SK-N-SH (cell line): ENCODE data around the gene HIGD1B. TPM values are rescaled to one million over a fixed set of nuclear protein-coding genes. Genes with fewer than 3 reads are reported as not detected.

ENCODE experiments used
- CTCF ChIA-PET: fragments of 300-600, 350-600 bp; formaldehyde crosslinking; extraction: SDS; loops from one replicate; lab custom pipeline; 2021; lab: Yijun Ruan, JAX
- POLR2A ChIA-PET: fragments of 350-600 bp; sonication (Branson Sonifier 250); formaldehyde crosslinking; extraction: SDS; loops from one replicate; lab custom pipeline; 2020; ENCODE audit warnings: antibody characterized with exemption, inconsistent platforms; lab: Yijun Ruan, JAX
- DNase-seq: peaks from one replicate; pipeline ENCODE4 v3.0.0; 2012
- H2AFZ ChIP-seq: fragments of 200-600 bp; sonication (generic); 2 replicates; pipeline ENCODE4 v1.8.1; 2016; ENCODE audit warnings: antibody characterized with exemption, mild to moderate bottlenecking, low read depth
- H3F3A ChIP-seq: fragments of 200-600 bp; sonication (generic); replicated peaks from 2 replicates; pipeline ENCODE3; 2016; ENCODE audit warnings: antibody characterized with exemption, mild to moderate bottlenecking; ENCODE audit not compliant: insufficient read depth
- H3K27ac ChIP-seq, 2 experiments: fragments of 200-500 bp in 1 of 2; fragments of 200-600 bp in 1 of 2; sonication (Bioruptor generic) in 1 of 2; sonication (generic), shearing (Covaris generic) in 1 of 2; 2 replicates each; pipeline versions ENCODE4 v1.5.1 to v1.6.1; 2014 to 2016; ENCODE audit warnings: low read depth in 2 of 2, inconsistent platforms in 1 of 2, low read length in 1 of 2, mild to moderate bottlenecking in 1 of 2, mixed read lengths in 1 of 2
- H3K27me3 ChIP-seq: fragments of 200-600 bp; sonication (generic), shearing (Covaris generic); 2 replicates; pipeline ENCODE4 v1.6.1; 2016; ENCODE audit warnings: mixed run types; ENCODE audit not compliant: insufficient read depth
- H3K36me3 ChIP-seq, 2 experiments: fragments of 200-500 bp in 1 of 2; fragments of 200-600 bp in 1 of 2; sonication (Bioruptor generic) in 1 of 2; sonication (generic) in 1 of 2; replicated peaks in 1 of 2; 2 replicates each; pipeline versions ENCODE3 to v1.5.1; 2014 to 2016; ENCODE audit warnings: low read length in 1 of 2, mild to moderate bottlenecking in 1 of 2; ENCODE audit not compliant: insufficient read depth in 2 of 2, control insufficient read depth in 1 of 2
- H3K4me1 ChIP-seq, 2 experiments: fragments of 200-500 bp in 1 of 2; fragments of 200-600 bp in 1 of 2; sonication (Bioruptor generic) in 1 of 2; sonication (generic), shearing (Covaris generic) in 1 of 2; 2 replicates each; pipeline versions ENCODE4 v1.5.1 to v1.6.1; 2014 to 2016; ENCODE audit warnings: low read depth in 1 of 2, low read length in 1 of 2, mixed run types in 1 of 2; ENCODE audit not compliant: insufficient read depth in 2 of 2, control insufficient read depth in 1 of 2
- H3K4me2 ChIP-seq: fragments of 200-600 bp; sonication (generic), shearing (Covaris generic); 2 replicates; pipeline ENCODE4 v1.6.1; 2017; ENCODE audit warnings: mixed run types
- H3K4me3 ChIP-seq, 2 experiments: fragments of 200-500 bp in 1 of 2; fragments of 200-600 bp in 1 of 2; sonication (Bioruptor generic) in 1 of 2; sonication (generic), shearing (Covaris generic) in 1 of 2; 2 replicates each; pipeline versions ENCODE4 v1.5.1 to v1.8.1; 2014 to 2016; ENCODE audit warnings: low read depth in 2 of 2, inconsistent platforms in 1 of 2, low read length in 1 of 2, mild to moderate bottlenecking in 1 of 2, mixed read lengths in 1 of 2, moderate library complexity in 1 of 2
- H3K79me2 ChIP-seq: fragments of 200-600 bp; sonication (generic); 2 replicates; pipeline ENCODE4 v1.8.1; 2017; ENCODE audit warnings: mild to moderate bottlenecking; ENCODE audit not compliant: insufficient read depth
- H3K9ac ChIP-seq: fragments of 200-600 bp; sonication (generic); 2 replicates; pipeline ENCODE4 v1.6.1; 2017; ENCODE audit warnings: mixed run types
- H3K9me2 ChIP-seq: fragments of 200-600 bp; sonication (generic); 2 replicates; pipeline ENCODE4 v1.6.1; 2017; ENCODE audit warnings: mixed run types
- H3K9me3 ChIP-seq: fragments of 200-600 bp; sonication (generic); 2 replicates; pipeline ENCODE4 v1.6.1; 2017; ENCODE audit warnings: mixed run types, mild to moderate bottlenecking, moderate library complexity
- H4K20me1 ChIP-seq: fragments of 200-600 bp; sonication (generic); 2 replicates; pipeline ENCODE4 v1.6.1; 2017; ENCODE audit warnings: mild to moderate bottlenecking, mixed run types; ENCODE audit not compliant: insufficient read depth
- ELF1 ChIP-seq: IDR thresholded peaks from 2 replicates; pipeline ENCODE4 v1.4.0; 2012
- FOSL2 ChIP-seq: IDR thresholded peaks from 2 replicates; pipeline ENCODE4 v1.4.0; 2012; ENCODE audit warnings: low read depth, mild to moderate bottlenecking, moderate library complexity, borderline replicate concordance
- FOXM1 ChIP-seq: IDR thresholded peaks from 2 replicates; pipeline ENCODE4 v1.4.0; 2012; ENCODE audit warnings: low read depth, mild to moderate bottlenecking
- MEF2A ChIP-seq: IDR thresholded peaks from 2 replicates; pipeline ENCODE4 v1.4.0; 2012; ENCODE audit warnings: low read depth, borderline replicate concordance
- RAD21 ChIP-seq: IDR thresholded peaks from 2 replicates; pipeline ENCODE4 v1.6.1; 2012; ENCODE audit warnings: mild to moderate bottlenecking, low read length
- RCOR1 ChIP-seq: fragments of 150-350 bp; IDR thresholded peaks from 2 replicates; pipeline ENCODE4 v1.6.1; 2017; ENCODE audit warnings: antibody characterized with exemption, low read length
- RXRA ChIP-seq: IDR thresholded peaks from 2 replicates; pipeline ENCODE4 v1.4.0; 2012; ENCODE audit warnings: low read depth, mild to moderate bottlenecking, borderline replicate concordance
- SIN3A ChIP-seq: IDR thresholded peaks from 2 replicates; pipeline ENCODE4 v1.6.1; 2012; ENCODE audit warnings: low read depth, mild to moderate bottlenecking, low read length, moderate library complexity, borderline replicate concordance
- SMC3 ChIP-seq: IDR thresholded peaks from 2 replicates; pipeline ENCODE4 v1.6.1; 2012; ENCODE audit warnings: low read depth, low read length, improper control_type of control experiment
- TAF1 ChIP-seq: IDR thresholded peaks from 2 replicates; pipeline ENCODE4 v1.6.1; 2012; ENCODE audit warnings: low read depth, mild to moderate bottlenecking, low read length, moderate library complexity, borderline replicate concordance
- TCF12 ChIP-seq: IDR thresholded peaks from 2 replicates; pipeline ENCODE4 v1.4.0; 2012
- YY1 ChIP-seq: IDR thresholded peaks from 2 replicates; pipeline ENCODE4 v1.4.0; 2012; ENCODE audit warnings: low read depth, mild to moderate bottlenecking
- WGBS: methylation state at CpG from one replicate; pipeline ENCODE4 v1.1.6; 2017; ENCODE audit warnings: low lambda C conversion rate; 5-methylcytosine and 5-hydroxymethylcytosine counted together
- polyA plus RNA-seq, 3 experiments: library from polyadenylated mRNA; depleted of rRNA; stranded (reverse); fragments of >200 nt; gene quantifications; 2 replicates each; pipeline ENCODE4 v1.2.3, GENCODE V29; 2012
- TF ChIP-seq, protein P1 (sequence below): IDR thresholded peaks from 2 replicates; pipeline ENCODE4 v1.4.0; 2012; ENCODE audit warnings: low read depth, borderline replicate concordance

Gene HIGD1B
- polyA plus RNA-seq, 1 of the 3 experiments (the other 2 are of a cell fraction) = not detected

DNA sequence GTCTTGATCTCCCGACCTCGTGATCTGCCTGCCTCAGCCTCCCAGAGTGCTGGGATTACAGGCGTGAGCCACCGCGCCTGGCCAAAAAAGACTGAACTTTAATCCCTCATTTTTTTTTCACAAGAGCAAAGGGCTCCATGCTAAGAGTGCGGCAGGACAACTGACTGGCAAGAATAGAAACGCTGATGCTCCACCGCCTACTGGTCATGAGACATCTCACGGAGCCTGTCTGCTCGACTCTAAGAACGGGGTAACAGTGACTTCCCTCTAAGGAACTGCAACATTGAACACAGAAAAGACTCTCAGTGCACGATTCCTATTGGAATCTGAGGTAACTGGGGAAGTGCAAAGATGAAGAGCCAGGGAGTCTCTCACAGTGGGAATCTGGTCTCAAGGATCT is 23.9 kb downstream of the HIGD1B start:
- Histone ChIP-seq H3K27ac (no peak overlapping the region), H4K20me1 (no peaks in the 10 kb centered on the region), H3K27me3 (no peaks in the 10 kb centered on the region), H3K4me3 (no peak overlapping the region), H3K9me2 (no peaks in the 10 kb centered on the region), H2AFZ (no peak overlapping the region), H3K36me3 (peaks cover 51 to 58% of the 10 kb centered on the region in 2 experiments), H3K4me2 (no peak overlapping the region), H3K79me2 (no peaks in the 10 kb centered on the region; the same call in 1 of the 2 replicates), H3K9me3 (no peaks in the 10 kb centered on the region), H3K4me1 (no peaks in the 10 kb centered on the region), H3K9ac (no peak overlapping the region), H3F3A (peaks cover 16% of the 10 kb centered on the region)
- no peak for TF ChIP-seq YY1
- no peak for TF ChIP-seq MEF2A
- TF ChIP-seq FOSL2 = no peak
- TF ChIP-seq TAF1 = no peak
- no peak for TF ChIP-seq ELF1
- CTCF ChIA-PET = interaction anchor here (2.1 to 11.1 kb wide), 3 partner anchors 5 to 264 kb away, joined by 7 to 420 read pairs (median 117); partner anchors contain the start of gene ACBD4
- WGBS = 99% methylated on average over 11 of the region's 12 CpGs
- no peak for DNase-seq
- POLR2A ChIA-PET = no interaction called here

- H3K27me3 ChIP-seq = no peaks in the 10 kb centered on the region
- no peaks in the 10 kb centered on the region for H3K4me1 ChIP-seq
- H3K9me2 ChIP-seq = no peaks in the 10 kb centered on the region
- CTCF ChIA-PET = interaction anchor here (0.9 to 13.9 kb wide), 3 partner anchors 6 to 96 kb away, joined by 3 to 324 read pairs (median 117); no protein-coding TSS in a partner anchor
- no peaks in the 10 kb centered on the region; the same call in 1 of the 2 replicates for H3K79me2 ChIP-seq
- H3K4me3 ChIP-seq = no peak overlapping the region
- WGBS = 82% methylated on average over 9 of the region's 9 CpGs
- H3F3A ChIP-seq = peaks cover 14% of the 10 kb centered on the region
- H3K4me2 ChIP-seq = no peak overlapping the region
- POLR2A ChIA-PET = no interaction called here
- no peak for DNase-seq
- TF ChIP-seq RCOR1 = no peak
- TF ChIP-seq, protein P1, sequence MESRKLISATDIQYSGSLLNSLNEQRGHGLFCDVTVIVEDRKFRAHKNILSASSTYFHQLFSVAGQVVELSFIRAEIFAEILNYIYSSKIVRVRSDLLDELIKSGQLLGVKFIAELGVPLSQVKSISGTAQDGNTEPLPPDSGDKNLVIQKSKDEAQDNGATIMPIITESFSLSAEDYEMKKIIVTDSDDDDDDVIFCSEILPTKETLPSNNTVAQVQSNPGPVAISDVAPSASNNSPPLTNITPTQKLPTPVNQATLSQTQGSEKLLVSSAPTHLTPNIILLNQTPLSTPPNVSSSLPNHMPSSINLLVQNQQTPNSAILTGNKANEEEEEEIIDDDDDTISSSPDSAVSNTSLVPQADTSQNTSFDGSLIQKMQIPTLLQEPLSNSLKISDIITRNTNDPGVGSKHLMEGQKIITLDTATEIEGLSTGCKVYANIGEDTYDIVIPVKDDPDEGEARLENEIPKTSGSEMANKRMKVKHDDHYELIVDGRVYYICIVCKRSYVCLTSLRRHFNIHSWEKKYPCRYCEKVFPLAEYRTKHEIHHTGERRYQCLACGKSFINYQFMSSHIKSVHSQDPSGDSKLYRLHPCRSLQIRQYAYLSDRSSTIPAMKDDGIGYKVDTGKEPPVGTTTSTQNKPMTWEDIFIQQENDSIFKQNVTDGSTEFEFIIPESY = no peak
- no peak for TF ChIP-seq SMC3
- no peak for TF ChIP-seq SIN3A
- no peak for TF ChIP-seq TCF12
- no peak for TF ChIP-seq FOXM1
- no peak for TF ChIP-seq RAD21
- TF ChIP-seq RXRA = no peak
- TF ChIP-seq, all 33 proteins: peak for 0
- Histone ChIP-seq H2AFZ (no peak overlapping the region), H3K9me3 (no peaks in the 10 kb centered on the region), H3K36me3 (peaks cover 53 to 55% of the 10 kb centered on the region in 2 experiments), H3K27ac (no peak overlapping the region), H4K20me1 (0 out of 2 replicates have a peak, but pooled peaks cover 4% of the 10 kb centered on the region), H3K9ac (no peak overlapping the region)
These were observed 24.6 kb downstream of the HIGD1B start for GRCh38 chr17:44872131-44872768.
